HG02798 (cell line): ENCODE measurements around the gene XPO5.

ENCODE experiments used
- ATAC-seq: cut with Tn5 transposase; IDR thresholded peaks from one replicate; pipeline ENCODE4 v1.9.1; 2021; ENCODE audit warnings: mild to moderate bottlenecking; ENCODE audit not compliant: unreplicated experiment, poor library complexity

Gene XPO5

GRCh38 chr6:43477235-43478007, 98.4 kb downstream of the XPO5 start, which contains the start of gene TJAP1:
Gene TJAP1 (plus strand): TSS chr6:43477570. CDS start chr6:43499002, 21,432 bp downstream.
- ATAC-seq: peak; percentile 98

DNA sequence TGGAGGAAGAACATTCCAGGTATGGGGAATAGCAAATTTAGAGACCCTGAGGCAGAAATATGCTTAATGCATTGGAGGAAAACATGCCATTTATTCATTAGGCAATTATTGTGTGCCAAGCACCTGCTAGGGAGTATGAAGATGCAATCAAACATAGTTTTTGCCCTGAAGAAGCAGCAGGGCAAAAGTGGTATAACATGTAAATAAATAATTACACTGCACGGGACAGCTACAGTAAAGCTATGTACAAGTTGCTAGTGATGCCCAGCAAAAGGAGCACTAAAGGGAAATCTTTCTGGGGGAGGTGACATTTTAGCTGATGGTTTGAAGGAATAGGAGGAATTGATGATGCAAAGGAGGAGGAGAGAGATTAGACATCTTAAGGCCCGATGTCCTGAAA, 99.1 kb downstream of the XPO5 start:
- ATAC-seq: no peak

GRCh38 chr6:43475516-43475915, 100.3 kb downstream of the XPO5 start:
- ATAC-seq: no peak

- no peak for ATAC-seq
These were observed 103.3 kb downstream of the XPO5 start for GRCh38 chr6:43472515-43472914.
